ENCODE results near the gene RBM45.

- no peak for TF ChIP-seq GATA2 (IDR thresholded peaks at IDR 0.05; ENCODE audit: low read depth, low read length)
- TF ChIP-seq GATA3 (IDR thresholded peaks at IDR 0.05; ENCODE audit: low read depth, low read length) = no peak
These were observed 12.9 kb downstream of the RBM45 start for GRCh38 chr2:178125125-178125524.
